HFFc6 (cell line): ENCODE results near the gene KLHL41. TPM values are rescaled to one million over a fixed set of nuclear protein-coding genes. Genes with fewer than 3 reads are reported as not detected.
"Not testable (repeated sequence)": the region's sequence is repeated elsewhere in the genome, so short reads cannot be mapped to it uniquely, and the experiment has no call there.

ENCODE experiments used
- DNase-seq: peaks from one replicate; pipeline ENCODE4 v3.0.0-alpha.2; 2018
- H3K27ac Mint-ChIP-seq: 2 replicates; pipeline ENCODE4 v1.8.0; 2020; ENCODE audit warnings: mild to moderate bottlenecking, mixed read lengths
- H3K27me3 Mint-ChIP-seq: 2 replicates; pipeline ENCODE4 v1.8.0; 2021; ENCODE audit warnings: mild to moderate bottlenecking, moderate library complexity, mixed read lengths; ENCODE audit not compliant: insufficient read depth
- H3K36me3 Mint-ChIP-seq: 2 replicates; pipeline ENCODE4 v1.8.0; 2021; ENCODE audit warnings: low read depth, mixed read lengths
- H3K4me1 Mint-ChIP-seq: 2 replicates; pipeline ENCODE4 v1.8.0; 2020; ENCODE audit warnings: low read depth, mixed read lengths
- H3K4me3 Mint-ChIP-seq: 2 replicates; pipeline ENCODE4 v1.8.0; 2020; ENCODE audit warnings: mild to moderate bottlenecking, moderate library complexity, mixed read lengths
- H3K9me3 Mint-ChIP-seq: 2 replicates; pipeline ENCODE4 v1.8.0; 2020; ENCODE audit warnings: mild to moderate bottlenecking, mixed read lengths
- CTCF ChIP-seq: fragments of 200-600 bp; sonication (generic); IDR thresholded peaks from 2 replicates; pipeline ENCODE4 v1.5.0; 2021; ENCODE audit warnings: antibody characterized with exemption, mild to moderate bottlenecking
- total RNA-seq, 6 experiments: library from RNA; stranded (reverse); fragmentation: NEBNext Ultra II Directional; extraction: Animal tissue kit (Norgen Biotek cat#: 25700); gene quantifications; 2 replicates in 1 of 6; 3 replicates in 5 of 6; pipeline ENCODE4 v1.2.3, GENCODE V29; 2021

Gene KLHL41
- total RNA-seq, 6 experiments from 2014 or later, result 0.09 to 0.31 (median 0.20) TPM; not detected in 1

- peaks cover 4% of the 10 kb centered on the region; the same call in 1 of the 2 replicates for H3K36me3 Mint-ChIP-seq
- no peak overlapping the region for H3K27ac Mint-ChIP-seq
- no peak for DNase-seq
- no peaks in the 10 kb centered on the region for H3K9me3 Mint-ChIP-seq
- H3K27me3 Mint-ChIP-seq, result no peaks in the 10 kb centered on the region; the same call in 1 of the 2 replicates
- H3K4me3 Mint-ChIP-seq, result no peak overlapping the region
- no peaks in the 10 kb centered on the region for H3K4me1 Mint-ChIP-seq
- TF ChIP-seq CTCF, result no peak
Measured at GRCh38 chr2:169562519-169562918, 53.0 kb downstream of the KLHL41 start.

GRCh38 chr2:169565686-169566085, 56.2 kb downstream of the KLHL41 start:
- peaks cover 10% of the 10 kb centered on the region for H3K36me3 Mint-ChIP-seq
- H3K27ac Mint-ChIP-seq, result no peak overlapping the region
- H3K27me3 Mint-ChIP-seq, result no peaks in the 10 kb centered on the region; the same call in 1 of the 2 replicates
- TF ChIP-seq CTCF, result no peak
- H3K4me3 Mint-ChIP-seq, result no peak overlapping the region
- DNase-seq, result no peak
- H3K4me1 Mint-ChIP-seq, result peaks cover 10% of the 10 kb centered on the region
- H3K9me3 Mint-ChIP-seq, result no peaks in the 10 kb centered on the region

GRCh38 chr2:169569948-169570347, 60.4 kb downstream of the KLHL41 start:
- no peak for DNase-seq
- H3K36me3 Mint-ChIP-seq, result peaks cover 6% of the 10 kb centered on the region; the same call in 1 of the 2 replicates
- no peak overlapping the region for H3K4me3 Mint-ChIP-seq
- no peak overlapping the region for H3K27ac Mint-ChIP-seq
- H3K9me3 Mint-ChIP-seq, result no peaks in the 10 kb centered on the region
- peaks cover 26% of the 10 kb centered on the region for H3K4me1 Mint-ChIP-seq
- H3K27me3 Mint-ChIP-seq, result no peaks in the 10 kb centered on the region; the same call in 1 of the 2 replicates
- no peak for TF ChIP-seq CTCF

- not testable (repeated sequence) for H3K27ac Mint-ChIP-seq
Measured at GRCh38 chr2:169570752-169571151, 61.2 kb downstream of the KLHL41 start.

GRCh38 chr2:169571571-169571970, 62.1 kb downstream of the KLHL41 start:
- Mint-ChIP-seq H3K4me1 (peaks cover 26% of the 10 kb centered on the region), H3K9me3 (no peaks in the 10 kb centered on the region), H3K36me3 (peaks cover 6% of the 10 kb centered on the region; the same call in 1 of the 2 replicates), H3K27ac (no peak overlapping the region), H3K27me3 (no peaks in the 10 kb centered on the region; the same call in 1 of the 2 replicates), H3K4me3 (no peak overlapping the region)
- no peak for DNase-seq
- TF ChIP-seq CTCF, result no peak

More at GRCh38 chr2:169570752-169571151, 61.2 kb downstream of the KLHL41 start:
- peaks cover 26% of the 10 kb centered on the region for H3K4me1 Mint-ChIP-seq
- H3K27me3 Mint-ChIP-seq, H3K4me3 Mint-ChIP-seq, H3K36me3 Mint-ChIP-seq, H3K9me3 Mint-ChIP-seq, DNase-seq: not testable (repeated sequence)

- no peak for TF ChIP-seq CTCF
- Mint-ChIP-seq H3K36me3 (peaks cover 6% of the 10 kb centered on the region; the same call in 1 of the 2 replicates), H3K9me3 (no peaks in the 10 kb centered on the region), H3K27ac (no peak overlapping the region), H3K4me1 (peaks cover 26% of the 10 kb centered on the region), H3K27me3 (no peaks in the 10 kb centered on the region; the same call in none of the 2 replicates), H3K4me3 (no peak overlapping the region)
- DNase-seq, result no peak
Measured at GRCh38 chr2:169572189-169572588, 62.7 kb downstream of the KLHL41 start.
